ENCODE data around the gene IL3.

DNA sequence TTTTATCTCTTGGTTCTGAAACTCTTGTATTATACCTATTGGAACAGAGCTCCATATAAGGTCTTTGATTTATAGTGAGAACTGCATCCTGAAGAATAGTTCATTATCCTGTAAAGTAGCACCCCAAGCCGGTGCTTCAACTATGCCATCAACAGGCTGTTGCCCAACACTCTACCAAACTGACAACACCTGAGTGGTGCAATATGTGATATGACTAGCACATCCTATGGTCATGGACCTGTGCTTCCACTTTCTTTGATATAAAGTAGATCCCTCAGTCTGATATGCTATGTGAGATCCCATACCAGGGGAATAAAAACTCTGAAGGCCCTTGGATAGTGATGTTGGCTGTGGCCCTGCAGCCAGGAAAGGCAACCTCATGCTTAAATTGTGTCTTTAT, 28.9 kb downstream of the IL3 start:
- TF ChIP-seq, protein P1, sequence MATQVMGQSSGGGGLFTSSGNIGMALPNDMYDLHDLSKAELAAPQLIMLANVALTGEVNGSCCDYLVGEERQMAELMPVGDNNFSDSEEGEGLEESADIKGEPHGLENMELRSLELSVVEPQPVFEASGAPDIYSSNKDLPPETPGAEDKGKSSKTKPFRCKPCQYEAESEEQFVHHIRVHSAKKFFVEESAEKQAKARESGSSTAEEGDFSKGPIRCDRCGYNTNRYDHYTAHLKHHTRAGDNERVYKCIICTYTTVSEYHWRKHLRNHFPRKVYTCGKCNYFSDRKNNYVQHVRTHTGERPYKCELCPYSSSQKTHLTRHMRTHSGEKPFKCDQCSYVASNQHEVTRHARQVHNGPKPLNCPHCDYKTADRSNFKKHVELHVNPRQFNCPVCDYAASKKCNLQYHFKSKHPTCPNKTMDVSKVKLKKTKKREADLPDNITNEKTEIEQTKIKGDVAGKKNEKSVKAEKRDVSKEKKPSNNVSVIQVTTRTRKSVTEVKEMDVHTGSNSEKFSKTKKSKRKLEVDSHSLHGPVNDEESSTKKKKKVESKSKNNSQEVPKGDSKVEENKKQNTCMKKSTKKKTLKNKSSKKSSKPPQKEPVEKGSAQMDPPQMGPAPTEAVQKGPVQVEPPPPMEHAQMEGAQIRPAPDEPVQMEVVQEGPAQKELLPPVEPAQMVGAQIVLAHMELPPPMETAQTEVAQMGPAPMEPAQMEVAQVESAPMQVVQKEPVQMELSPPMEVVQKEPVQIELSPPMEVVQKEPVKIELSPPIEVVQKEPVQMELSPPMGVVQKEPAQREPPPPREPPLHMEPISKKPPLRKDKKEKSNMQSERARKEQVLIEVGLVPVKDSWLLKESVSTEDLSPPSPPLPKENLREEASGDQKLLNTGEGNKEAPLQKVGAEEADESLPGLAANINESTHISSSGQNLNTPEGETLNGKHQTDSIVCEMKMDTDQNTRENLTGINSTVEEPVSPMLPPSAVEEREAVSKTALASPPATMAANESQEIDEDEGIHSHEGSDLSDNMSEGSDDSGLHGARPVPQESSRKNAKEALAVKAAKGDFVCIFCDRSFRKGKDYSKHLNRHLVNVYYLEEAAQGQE (IDR thresholded peaks at IDR 0.05; ENCODE audit: low read depth) = no peak
- no peak for TF ChIP-seq TAF1 (IDR thresholded peaks at IDR 0.05; ENCODE audit: low read depth)

All from Ishikawa (cell line).